ENCODE results near the gene CSNK2A1.
"Not testable (repeated sequence)": the region's sequence is repeated elsewhere in the genome, so short reads cannot be mapped to it uniquely, and the experiment has no call there.

The CSNK2A1 gene

DNA sequence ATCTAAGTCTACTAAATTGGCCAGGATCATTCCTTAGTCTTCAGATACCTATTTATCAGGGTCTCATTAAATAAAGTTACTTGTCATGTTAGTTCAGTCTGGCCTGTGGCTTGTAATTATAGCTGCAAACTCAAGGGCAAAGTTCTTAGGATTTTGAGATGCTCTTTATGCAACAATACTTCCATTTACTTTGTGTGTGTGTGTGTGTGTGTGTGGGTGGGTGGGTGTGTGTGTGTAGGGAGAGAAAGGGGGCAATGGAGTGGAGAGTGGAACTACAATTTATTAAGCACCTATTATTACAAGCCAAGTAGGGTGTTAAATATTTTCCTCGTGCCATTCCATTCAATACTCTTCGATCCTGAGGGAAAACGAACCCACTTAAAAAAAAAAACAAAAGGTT lies 63.5 kb downstream of the CSNK2A1 start:
- DNase-seq, result no peak

DNA sequence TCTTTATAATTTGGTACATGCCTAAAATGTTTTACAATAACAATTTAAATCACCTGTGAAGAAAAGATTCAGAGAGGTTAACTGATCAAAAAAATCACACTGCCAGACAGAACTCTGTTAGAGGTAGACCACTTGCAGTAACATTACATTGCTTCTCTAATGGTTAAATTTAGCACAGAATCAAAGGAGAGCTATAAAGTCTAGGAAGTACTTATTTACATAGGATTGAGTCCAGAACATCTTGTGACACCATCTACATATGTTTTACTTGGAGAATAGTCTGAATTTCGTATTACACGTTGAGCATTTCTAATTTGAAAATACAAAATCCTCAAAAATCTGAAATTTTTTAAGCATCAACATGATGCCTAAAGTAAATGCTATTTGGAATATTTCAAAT lies 64.1 kb downstream of the CSNK2A1 start:
- DNase-seq, result no peak

DNA sequence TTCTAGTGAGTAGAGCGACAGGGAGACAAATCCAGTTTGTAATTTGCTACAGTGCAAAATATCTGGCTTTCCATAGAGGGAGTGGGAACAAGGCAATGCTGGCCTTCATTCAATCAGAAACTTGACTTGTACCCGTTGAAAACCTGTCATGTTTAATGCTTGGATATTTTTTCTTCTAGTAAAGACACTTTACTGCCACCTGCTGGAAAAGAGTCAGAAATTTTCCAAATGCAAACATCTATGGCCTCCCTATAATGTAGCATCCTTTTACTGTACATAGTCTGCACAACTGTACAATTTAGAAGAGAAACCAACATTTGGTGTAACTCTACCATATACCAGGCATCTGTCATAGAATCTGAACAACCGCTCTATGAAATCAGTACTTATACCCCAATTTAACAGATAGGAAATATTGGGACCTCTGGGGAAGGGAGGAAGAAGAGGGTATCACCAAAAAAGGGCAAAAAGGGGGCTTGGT lies 64.6 kb downstream of the CSNK2A1 start:
- DNase-seq, result peak; percentile 7 to 79

DNA sequence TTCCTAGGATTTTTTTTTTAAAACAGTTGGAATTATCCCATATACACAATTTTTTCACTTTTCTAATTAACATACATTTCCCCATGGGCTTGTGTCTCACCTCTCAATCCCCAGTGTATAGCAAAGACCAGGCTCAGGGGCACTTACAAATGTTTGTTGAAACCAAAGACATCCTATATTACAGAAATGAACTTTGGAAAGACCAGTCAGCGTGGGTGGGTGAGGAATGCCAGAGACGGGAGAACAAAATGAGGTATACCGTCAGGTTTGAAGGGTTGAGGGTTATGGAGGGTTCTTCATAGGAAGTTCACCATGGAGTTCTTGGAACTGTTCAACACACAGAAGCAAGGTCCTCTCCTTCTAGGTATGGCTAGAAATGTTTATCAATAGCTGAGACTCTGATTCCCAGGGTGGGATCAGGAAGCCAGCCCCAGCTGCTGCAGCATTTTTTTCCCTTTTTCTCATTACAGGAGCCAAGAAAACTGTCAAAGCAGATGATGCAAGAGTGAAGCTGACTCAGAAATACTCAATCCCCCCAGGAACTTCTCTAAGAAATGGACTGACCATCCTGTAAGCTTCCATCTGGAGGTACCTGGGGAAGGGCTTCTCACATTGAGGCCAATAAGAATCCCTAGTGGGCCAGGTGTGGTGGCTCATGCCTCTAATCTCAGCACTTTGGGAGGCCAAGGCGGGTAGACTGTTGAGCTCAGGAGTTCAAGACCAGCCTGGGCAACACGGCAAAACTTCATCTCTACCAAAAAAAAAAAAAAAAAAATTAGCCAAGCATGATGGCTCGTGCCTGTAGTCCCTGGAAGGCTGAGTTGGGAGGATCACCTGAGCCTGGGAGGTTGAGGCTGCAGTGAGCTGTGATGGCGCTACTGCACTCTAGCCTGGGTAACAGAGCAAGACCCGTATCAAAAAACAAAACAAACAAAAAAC lies 65.3 kb downstream of the CSNK2A1 start:
- DNase-seq, result no peak

DNA sequence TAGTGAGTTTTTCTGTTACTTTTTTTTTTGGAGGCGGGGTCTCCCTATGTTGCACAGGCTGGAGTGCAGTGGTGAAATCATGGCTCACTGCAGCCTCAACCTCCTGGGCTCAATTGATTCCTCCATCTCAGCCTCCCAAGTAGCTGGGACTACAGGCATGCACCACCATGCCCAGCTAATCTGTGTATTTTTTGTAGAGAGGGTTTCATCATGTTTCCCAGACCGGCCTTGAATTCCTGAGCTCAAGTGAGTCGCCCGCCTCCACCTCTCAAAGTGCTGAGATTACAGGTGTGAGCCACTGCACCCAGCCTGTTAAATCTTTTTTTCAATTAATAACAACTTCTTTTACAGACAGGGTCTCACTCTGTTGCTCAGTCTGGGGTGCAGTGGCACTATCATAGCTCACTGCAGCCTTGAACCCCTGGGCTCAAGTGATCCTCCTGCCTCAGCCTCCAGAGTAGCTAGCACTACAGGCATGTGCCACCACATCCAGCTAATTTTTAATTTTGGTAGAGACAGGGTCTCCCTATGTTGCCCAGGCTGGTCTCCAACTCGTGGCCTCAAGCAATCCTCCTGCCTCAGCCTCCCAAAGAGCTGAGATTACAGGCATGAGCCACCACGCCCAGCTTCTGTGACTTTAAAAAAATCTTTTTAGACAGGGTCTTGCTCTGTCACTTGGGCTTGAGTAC lies 66.9 kb downstream of the CSNK2A1 start:
- DNase-seq, result not testable (repeated sequence)

DNA sequence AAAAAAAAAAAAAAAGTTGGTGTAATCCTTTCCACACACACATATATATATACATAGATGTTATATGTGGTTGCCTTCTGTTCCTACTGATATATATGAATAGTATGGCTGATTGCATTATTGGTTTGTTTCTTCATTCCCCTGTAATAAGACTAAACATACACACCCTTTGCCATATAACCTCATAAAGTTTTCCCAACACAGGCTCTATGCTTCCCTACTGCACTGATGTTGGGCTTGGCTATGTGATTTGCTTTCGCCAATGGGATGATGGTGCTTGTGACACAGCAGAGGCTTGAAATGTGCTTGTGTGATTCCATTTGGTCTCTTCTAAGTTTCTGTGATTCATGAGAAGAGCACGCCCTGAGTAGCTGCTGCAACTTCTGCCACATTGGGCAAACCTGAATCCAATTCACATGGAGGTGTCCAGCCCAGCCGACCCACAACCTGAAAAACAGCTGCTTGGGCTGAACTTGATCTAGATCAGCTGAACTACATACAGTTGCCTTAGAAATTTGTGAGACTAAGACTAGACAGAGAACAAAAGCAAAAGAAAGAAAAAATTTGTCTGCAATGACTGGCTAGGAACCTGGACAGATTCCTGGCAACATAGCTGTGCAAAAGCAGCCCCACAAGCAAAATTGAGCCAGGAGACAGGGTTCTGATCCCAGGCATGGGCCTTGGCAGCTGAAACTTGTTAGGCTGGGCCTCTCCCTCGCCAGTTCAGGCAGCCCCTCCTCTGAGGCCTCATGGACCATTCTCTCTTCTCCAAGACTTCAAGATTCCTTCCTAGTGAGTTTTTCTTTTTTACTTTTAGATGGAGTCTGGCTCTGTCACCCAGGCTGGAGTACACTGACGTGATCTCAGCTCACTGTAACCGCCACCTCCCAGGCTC lies 67.9 kb downstream of the CSNK2A1 start:
- no peak for DNase-seq

DNA sequence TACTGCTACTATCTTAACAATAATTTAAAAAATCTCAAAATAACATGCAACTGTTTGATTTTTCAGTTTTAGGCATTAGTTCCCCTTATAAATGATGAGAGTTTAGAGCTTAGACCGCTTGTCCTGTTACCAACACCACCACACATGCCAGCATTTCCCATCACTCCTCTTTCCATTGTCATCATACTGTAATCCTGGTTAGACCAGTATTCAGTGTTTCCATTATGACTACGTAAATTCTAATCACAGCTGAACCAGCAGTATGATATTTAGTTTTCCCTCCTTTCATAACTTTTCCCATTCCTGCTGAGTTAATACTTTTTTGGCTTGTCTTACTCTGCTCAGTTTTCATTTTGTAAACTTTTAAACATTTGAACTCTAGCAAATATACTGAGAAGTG lies 69.0 kb downstream of the CSNK2A1 start:
- DNase-seq, result no peak

DNA sequence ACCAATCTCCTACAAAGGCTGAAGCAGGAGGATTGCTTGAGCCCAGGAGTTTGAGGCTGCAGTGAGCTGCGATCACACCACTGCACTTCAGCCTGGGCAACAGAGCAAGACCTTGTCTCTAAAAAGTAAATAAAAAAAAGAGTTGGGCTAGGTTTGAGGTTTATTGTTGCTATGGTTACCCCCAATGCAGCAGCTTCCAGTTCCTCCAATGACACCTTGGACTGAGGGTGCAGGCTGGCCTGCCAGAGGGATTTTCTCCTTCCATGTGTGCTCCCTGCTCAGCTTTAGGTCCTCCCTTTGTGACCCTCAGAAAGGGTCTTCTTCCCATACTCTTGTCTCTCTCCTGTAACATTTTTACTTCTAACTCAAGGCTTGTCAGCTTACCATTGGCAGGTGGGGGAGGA lies 70.7 kb downstream of the CSNK2A1 start:
- no peak for DNase-seq

DNA sequence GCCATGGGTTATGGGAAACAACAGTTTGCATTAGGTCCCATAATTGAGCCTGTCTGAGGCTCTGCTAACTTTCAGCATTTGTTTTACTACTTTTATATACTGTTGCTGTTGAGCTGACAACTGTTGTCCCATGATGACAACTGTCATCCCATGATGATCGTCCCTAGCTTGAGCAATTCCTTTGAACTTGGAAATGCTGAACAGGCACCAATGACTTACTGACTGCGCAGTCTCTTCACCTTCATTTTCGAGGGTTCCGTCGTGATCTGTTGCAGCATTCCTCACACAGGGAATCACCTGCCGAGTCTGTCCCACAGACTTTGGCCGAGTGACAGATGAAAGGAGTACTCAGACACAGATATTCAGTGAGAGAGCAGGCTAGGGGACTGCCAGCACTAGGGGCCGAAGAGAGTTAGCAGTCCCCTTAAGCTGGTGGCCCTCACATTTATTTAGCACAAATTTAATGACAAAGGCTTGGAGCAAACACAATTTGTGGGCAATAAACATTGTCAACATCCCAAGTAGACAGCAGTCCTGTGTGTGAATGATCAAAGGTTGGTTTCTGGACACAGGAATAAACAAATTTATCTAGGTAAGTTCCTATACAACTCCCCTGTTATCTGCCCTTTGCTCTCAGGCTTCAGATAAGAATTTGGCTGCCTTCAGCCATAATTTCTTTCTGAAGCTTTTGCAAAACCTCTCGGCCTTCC lies 71.3 kb downstream of the CSNK2A1 start:
- no peak for DNase-seq

DNA sequence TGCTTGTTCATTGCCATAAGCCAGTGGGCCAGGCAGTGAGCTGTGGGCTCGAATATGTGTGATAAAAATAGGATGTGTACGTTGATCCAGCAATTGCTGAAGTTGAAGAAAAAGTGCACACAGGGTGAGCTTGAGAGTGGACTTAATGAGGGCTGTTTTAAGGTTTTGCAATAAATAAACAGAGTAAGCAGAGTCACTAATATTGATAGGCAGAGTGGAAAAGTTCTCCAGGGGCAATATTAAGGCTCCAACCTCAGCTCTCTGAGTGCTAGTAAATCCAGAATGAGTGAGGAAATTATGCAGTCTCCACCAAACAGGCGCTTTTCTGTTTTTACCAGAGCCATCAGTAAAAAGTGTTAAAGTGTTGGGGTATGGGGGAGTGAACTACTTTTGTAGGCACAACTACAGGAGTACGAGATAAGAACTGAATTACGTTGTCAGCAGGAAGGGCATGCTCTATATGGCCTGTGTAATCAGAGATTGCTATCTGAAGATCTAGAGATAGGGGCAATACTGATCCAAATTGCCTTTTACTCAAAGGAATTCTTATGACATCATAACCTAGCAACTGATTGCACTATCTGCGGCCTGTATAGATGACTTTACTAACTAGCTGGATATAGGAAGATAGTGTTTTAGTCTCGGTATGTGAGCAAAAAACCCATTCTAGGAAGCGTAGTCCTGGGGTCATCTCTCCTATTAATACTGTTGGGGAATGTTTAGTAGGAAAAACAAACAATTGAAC lies 73.7 kb downstream of the CSNK2A1 start:
- no peak for DNase-seq

DNA sequence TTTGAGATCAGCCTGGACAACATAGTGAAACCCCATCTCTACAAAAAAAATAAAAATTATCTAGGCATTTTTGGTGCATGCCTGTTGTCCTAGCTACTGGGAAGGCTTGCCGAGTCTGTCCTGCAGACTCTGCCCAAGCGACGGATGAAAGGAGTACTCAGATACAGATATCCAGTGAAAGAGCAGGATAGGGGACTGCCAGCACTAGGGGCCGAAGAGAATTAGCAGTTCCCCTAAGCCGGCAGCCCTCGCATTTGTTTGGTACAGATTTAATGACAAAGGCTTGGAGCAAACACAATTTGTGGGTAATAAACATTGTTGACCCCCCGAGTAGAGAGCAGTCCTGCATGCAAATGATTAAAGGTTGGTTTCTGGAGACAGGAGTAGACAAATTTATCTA lies 75.8 kb downstream of the CSNK2A1 start:
- no peak for DNase-seq

DNA sequence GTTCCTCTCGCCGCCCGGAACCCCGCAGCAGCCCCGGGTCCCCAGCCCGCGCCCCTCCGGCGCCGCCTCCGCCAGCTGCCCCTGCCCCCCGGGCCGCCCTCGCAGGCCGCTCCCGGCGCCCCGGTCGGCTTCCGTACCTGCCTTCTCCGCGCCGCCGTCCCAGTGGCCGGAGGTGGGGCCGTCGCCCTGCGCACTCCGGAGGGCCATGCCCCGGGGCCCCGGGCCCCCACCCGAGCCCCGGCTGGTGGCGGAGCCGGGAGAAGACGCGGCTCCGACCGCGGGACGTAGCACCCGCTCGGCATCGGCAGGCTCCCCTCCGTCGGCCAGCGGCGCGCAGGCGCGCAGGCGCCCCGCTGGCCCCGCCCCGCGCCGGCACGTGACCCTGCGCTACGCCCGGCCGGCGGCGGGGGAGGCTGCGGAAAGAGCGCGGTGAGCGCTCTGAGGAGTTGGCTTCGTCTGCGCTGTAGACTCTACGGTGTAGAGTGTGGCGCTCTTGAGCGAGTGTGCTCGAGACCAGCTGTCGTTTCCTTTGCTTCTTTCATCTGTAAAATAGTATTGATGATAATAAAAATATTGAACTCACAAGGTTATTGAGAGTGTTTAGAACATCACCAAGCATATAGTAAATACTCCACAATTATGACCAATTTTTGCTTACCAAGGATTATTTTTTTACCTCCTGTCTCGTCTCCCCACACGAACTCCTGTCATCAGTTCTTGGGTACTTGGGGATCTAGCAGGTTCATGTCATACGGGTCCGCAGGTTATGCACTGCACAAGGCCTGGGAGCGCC lies 81.2 kb downstream of the CSNK2A1 start, which contains the start of gene TBC1D20:
TSS of gene TBC1D20 (minus strand) at position 335 of the 793 bp plus-strand sequence. CDS start at position 207, 128 bp downstream.
- peak; percentile 89 for DNase-seq

DNA sequence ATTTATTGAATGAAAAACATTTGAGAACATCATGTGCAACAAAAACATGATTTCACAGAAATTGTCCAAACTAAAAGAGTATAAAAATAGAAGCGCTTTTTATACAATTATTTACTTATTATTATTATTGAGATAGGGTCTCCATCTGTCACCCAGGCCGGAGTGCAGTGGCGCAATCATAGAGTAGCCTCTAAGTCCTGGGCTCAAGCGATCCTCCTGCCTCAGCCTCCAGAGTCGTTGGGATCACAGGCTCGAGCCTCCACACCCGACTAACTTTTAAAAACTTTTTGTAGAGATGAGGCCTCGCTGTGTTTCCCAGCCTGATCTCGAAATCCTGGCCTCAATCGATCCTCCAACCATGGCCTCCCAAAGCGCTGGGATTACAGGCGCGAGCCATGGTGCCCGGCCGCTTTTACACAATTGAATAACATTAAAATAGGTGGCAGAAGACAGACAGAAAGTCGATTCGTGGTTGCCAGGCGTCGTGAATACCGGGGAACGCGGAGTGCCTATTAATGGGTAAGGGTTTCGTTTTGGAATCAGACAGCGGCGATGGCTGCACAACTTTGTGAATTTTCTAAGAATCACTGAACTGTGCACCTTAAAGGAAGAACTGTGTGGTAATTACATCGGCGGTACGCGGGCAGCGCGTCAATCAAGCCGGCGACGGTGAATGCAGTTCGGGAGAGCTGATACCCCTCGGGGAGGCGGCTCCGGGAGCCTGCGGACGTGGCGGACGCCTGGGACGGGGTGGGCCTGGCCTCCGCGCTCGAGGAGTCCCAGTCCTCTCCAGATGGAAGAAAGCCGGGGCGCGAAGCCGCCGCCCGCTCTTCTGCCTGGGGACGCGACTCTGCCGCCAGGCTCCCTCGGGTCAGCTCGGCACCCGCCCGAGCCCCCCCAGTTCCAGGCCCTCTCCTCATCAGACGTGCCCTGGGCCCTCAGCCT lies 82.1 kb downstream of the CSNK2A1 start:
- DNase-seq, result peak; percentile 24 to 44

DNA sequence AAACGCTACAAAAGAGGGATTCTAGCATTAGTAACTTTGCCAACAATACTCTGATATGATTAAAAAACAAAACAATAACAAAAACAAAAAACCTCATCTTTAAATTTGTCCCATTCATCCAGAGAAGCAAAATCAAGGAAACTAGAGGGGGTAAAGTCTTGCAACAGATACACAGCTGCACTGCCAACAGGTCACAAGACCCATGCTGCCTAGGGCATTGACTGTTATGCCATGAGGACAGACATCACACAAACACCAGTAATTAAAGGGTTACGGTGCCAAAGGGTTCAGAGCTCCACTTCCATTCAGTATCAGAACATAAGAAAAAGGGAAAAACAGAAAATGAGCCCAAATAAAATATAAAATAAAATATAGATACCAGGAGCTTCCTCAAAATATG lies 82.9 kb downstream of the CSNK2A1 start:
- no peak for DNase-seq

DNA sequence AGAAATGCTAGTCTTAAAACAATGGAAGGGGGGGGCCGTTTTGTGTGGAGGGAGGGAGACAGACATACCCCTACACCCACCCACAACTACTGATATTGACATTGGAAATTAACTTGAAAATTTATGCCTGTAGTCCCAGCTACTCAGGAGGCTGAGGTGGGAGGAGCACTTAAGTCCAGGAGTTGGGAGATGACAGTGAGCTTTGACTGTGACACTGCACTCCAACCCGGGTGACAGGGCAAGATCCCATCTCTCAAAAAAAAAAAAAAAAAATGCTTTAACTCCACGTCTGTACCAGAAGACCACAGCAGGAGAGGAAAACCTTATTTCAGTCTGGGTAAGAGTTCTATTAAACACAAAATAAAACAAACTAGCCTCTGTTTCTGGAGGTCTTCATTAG lies 83.4 kb downstream of the CSNK2A1 start:
- no peak for DNase-seq

DNA sequence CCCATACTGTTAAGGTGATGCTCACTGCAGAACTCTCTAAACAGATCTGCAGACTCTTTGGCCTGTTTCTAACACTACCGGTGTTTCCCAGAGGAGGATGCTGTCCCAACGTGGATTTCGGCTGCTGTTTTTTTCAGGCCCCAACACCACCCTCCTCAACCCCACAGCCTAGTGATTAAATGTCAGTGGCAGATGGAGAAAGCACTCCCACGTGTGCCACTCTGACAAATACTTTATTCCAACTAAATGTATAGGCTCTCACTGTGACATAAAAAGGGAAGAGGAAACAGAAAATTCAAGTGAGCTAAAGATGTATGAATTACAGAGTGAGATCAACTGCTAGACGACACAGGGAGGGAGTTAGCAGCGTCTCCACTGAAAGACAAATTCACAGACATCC lies 84.8 kb downstream of the CSNK2A1 start:
- DNase-seq, result no peak

DNA sequence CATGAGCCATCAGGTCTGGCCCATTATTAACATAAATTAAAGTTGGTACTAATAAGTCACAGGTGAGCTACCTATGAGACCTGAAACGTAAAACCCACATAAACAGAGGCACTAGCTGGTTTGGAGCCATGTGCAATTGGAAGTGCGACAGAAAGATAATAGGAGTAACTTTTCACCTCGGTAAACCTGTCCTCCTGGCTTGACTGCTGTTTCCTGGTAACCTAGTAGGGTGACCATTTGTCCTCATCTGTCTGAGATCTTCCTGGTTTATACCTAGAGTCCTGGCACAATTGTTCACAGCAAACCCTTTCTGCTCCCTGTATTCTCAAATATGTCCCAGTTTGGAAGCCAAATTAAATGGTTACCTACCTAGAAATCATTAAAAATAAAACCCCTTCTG lies 88.6 kb downstream of the CSNK2A1 start:
- DNase-seq, result no peak

DNA sequence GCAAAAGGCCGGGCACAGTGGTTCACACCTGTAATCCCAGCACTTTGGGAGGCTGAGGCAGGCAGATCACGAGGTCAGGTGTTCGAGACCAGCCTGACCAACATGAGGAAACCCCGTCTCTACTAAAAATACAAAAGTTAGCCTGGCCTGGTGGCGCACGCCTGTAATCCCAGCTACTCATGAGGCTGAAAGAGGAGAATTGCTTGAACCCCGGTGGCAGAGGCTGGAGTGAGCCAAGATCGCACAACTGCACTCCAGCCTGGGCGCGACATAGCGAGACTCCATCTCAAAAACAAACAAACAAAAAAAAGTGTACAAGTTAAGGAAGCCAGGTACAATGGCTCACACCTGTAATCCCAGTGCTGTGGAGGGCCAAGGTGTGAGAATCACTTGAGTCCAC lies 91.6 kb downstream of the CSNK2A1 start:
- DNase-seq, result not testable (repeated sequence)

All from CD4-positive, alpha-beta T cell treated with Interleukin-1 beta for 1 hour (primary cell).